Heart left ventricle (tissue), 13 donors: Measurements from ENCODE around the gene RAI1.

ENCODE experiments used
- CTCF ChIP-seq, 12 donors: fragments of 200-600 bp; sonication (generic) in 4 of 12; IDR thresholded peaks; one replicate each; pipeline versions ENCODE4 v1.5.0 to v1.8.0; 2018 to 2022; ENCODE audit warnings: antibody characterized with exemption in 12 of 12, mild to moderate bottlenecking in 5 of 12
- POLR2A ChIP-seq, 2 donors: fragments of 450-650 bp; IDR thresholded peaks; one replicate each; pipeline ENCODE4 v1.6.1; 2017; ENCODE audit warnings: antibody characterized with exemption in 2 of 2, mild to moderate bottlenecking in 2 of 2, moderate library complexity in 2 of 2
- donor health status: ischemic (EF 13 %, LVEDD 7.1; RV severe dilation, severe dysfunction).
- donor health status: DM: no; HTN: yes; CAD: no.
- donor health status: DM: no; HTN: no; CAD: no.
- donor health status: ischemic (EF 25% LVEDD 6.9; RV normal size, moderate dysfunction).
- donor health status: ischemic (EF 25% LVEDD 5.7; RV mildly dilated, moderate dysfunction).
- donor health status: ischemic (EF 35%, LVEDD 5.7; RV mildly dilated, moderate dysfunction).
- donor health status: nonischemic (EF 11% LVEDD 7.7; RV severe dilation, severe dysfunction).
- donor health status: DM: yes; HTN: yes; CAD: no.
- donor health status: PGD.
- donor health status: ischemic (EF 29% LVEDD 5.4; RV normal size, mild dysfunction).
- donor health status: nonischemic (EF 23%, LVEDD 6.1; RV moderate dilation, normal function).

- TF ChIP-seq CTCF (IDR thresholded peaks at IDR 0.05) = no peak
- TF ChIP-seq POLR2A (IDR thresholded peaks at IDR 0.05) = no peak
Measured at GRCh38 chr17:17683710-17684365, 2.6 kb downstream of the RAI1 start.
